HG03039 (cell line): ENCODE data around the gene MCRIP1.
"Not testable (repeated sequence)": the region's sequence is repeated elsewhere in the genome, so short reads cannot be mapped to it uniquely, and the experiment has no call there.

Experiments
- ATAC-seq: cut with Tn5 transposase; IDR thresholded peaks from one replicate; pipeline ENCODE4 v1.9.1; 2021; ENCODE audit warnings: mild to moderate bottlenecking, moderate library complexity; ENCODE audit not compliant: unreplicated experiment

The MCRIP1 gene

GRCh38 chr17:81842725-81843504, 9.8 kb upstream of the MCRIP1 start:
- ATAC-seq: no peak

GRCh38 chr17:81842378-81842724, 9.3 kb upstream of the MCRIP1 start:
- ATAC-seq: no peak

DNA sequence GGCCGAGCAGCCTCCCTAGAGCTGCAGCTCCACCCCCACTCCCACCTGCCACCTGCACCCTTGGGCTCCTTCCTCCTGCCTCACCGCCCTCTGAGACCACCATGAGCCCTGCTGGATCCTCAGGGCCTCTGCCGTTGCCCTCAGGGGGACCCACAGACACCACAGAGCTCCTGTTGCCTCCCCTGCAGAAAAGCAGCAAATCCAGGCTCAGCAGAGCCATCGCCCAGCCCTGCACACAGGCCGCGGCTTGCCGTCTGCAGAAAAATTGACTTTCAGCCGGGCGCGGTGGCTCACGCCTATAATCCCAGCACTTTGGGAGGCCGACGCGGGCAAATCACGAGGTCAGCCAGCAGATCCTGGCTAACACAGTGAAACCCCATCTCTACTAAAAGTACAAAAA, 8.8 kb upstream of the MCRIP1 start:
- no peak for ATAC-seq

GRCh38 chr17:81840826-81841778, 8.0 kb upstream of the MCRIP1 start:
- no peak for ATAC-seq

- not testable (repeated sequence) for ATAC-seq
Observed at GRCh38 chr17:81840059-81840458, 7.0 kb upstream of the MCRIP1 start.

DNA sequence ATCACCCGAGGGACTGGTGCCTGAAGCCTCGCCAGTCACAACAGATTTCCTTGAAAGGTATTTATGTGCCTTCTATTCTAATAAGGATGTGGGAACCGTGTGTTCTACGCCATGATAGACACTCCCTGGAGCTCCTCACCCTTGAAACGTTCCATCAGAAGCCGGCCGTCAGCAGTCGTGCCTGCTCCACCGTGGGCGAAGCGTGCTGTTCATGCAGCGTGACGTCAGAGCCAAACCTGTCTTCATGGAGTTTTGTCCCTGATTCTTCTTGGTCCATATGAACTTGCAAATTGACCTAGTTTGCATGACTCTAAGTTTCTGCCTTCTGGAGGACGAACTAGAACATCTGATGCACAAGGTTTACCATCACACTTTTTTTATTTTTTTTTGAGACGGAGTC, 6.2 kb upstream of the MCRIP1 start:
- ATAC-seq: no peak

- no peak for ATAC-seq
Observed at GRCh38 chr17:81838753-81839255, 5.7 kb upstream of the MCRIP1 start.

DNA sequence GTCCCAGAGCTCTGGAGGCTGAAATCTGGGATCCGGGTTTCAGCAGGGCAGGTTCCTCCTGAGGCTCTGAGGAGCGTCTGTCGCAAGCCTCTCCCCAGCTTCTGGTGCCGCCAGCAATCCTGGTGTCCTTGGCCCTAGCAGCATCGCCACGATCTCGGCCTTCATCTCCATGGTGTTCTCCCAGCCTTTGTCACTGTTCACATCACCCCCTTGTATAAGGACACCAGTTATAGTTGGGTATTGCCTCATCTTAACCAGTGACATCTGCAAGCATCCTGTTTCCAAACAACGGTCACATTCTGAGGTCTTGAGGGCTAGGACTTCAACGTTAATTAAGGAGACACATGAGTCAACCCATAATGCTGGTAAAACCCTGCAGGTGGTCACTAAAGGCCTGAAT, 4.5 kb upstream of the MCRIP1 start:
- no peak for ATAC-seq

DNA sequence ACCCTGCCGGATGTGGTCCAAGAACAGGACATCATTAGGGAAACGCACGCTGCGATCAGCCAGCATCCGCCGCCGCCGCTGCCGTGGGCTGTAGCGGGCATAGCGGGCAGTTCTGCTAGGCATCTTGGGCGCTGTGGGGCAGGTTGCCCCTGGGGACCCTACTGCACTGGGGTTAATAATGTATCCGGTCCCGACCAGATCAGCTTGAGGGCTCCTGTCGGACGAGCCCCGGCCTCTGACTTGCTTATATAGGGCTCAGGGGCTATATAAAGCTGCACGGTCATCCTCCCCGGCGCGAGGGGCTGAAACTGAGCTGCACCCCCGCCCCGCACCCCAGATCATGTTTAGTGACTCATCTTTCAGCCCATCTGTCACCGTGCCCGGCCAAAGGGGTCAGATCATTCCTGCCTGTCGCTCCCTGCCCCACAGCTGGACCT, 1.8 kb upstream of the MCRIP1 start, which contains the start of gene PPP1R27:
PPP1R27 (minus strand) TSS at position 220 of the 437 bp plus-strand sequence; CDS start at position 123, 97 bp downstream.
- ATAC-seq: no peak

GRCh38 chr17:81833921-81834830, 1.1 kb upstream of the MCRIP1 start:
- ATAC-seq: no peak

GRCh38 chr17:81832608-81833159, 407 bp downstream of the MCRIP1 start:
- ATAC-seq: peak; percentile 6

DNA sequence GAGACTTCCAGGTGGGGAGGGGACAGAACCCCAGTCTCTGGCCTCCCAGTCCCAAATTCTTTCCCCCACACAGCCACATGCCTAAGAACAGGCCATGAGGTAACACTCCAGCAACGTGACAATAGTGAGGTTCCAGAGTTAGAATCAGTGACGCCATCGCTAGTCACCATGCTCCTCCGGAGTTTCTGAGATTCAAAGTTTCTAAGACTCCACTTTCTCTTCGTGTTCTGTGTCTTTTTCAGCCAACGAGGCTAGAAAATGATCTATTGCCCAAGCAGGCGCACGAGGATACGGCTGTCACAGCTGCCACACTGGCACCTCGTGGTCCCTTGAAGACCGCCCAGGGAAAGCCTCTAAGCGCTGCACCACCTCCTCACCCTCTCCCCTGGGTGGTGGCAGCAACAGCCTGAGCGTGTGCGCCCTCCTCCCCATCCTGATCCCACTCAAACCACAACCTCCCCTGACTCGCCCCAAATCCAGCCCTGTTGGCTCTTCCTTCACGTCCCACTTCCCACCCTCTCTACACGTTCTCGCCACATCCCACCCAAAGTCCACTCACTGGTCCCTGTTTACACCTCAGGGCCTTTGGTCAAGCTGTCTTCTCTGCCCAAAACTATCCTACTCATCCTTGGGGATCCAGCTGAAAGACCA, 1.0 kb downstream of the MCRIP1 start:
- ATAC-seq: no peak

DNA sequence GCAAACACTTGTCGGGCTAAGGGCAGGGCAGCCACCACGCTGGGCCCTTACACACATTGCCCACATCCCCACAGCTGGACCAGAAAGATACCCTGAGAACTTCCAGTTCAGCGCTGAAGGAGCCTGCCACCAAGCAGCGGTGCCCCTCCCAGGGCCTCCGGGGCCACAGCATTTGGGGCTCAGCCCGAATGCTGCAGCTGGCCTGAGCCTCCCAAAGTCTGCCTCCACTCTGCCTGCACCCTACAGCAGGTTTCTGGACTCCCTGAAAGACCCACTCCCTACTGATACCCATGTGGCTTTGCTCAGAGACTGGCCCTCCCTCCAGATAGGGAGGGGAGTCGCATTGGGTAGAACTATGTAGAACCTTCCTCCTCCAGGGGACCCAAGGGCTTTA, 1.5 kb downstream of the MCRIP1 start:
- ATAC-seq: no peak

- ATAC-seq: no peak
Observed at GRCh38 chr17:81829858-81830257, 3.2 kb downstream of the MCRIP1 start.

- no peak for ATAC-seq
Observed at GRCh38 chr17:81828656-81829055, 4.4 kb downstream of the MCRIP1 start.

DNA sequence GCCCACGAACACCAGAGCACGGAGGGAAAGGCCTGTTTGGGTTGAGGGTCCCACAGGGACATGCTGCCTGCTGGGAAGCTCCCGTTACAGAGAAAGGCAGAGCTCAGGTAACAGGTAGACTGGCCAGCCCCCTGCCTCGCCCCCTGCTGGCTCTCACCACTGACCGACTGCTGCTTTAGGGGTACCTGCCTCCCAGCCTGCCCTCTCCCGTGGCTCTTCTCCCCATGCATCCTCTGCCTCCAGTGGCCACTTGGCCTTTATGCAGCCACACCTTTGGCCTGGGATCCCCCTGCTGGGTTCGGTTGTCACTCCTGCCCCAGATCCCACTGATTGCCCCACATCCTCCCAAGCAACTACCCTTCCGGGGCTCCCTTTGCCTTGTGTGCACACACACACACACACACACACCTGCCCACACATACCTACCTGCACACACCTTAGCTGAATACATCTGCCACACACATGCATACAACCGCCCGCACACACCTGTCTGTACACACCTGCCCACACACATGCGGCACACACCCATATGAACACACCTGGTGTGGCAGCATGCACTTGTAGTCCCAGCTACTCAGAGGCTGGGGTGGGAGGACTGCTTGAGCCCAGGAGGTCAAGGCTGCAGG, 7.1 kb downstream of the MCRIP1 start:
- ATAC-seq: no peak

GRCh38 chr17:81824595-81824994, 8.5 kb downstream of the MCRIP1 start:
- ATAC-seq: no peak

- ATAC-seq: no peak
Observed at GRCh38 chr17:81823820-81824550, 9.1 kb downstream of the MCRIP1 start.
